DMS53 treated with DMSO at 0.1 percent for 48 hours (cell line): ENCODE data around the gene FGF19.

Experiments
- DNase-seq: peaks from one replicate; lab custom pipeline; 2025; ENCODE audit not compliant: unreplicated experiment; lab: John Stamatoyannopoulos, UW

Gene FGF19

GRCh38 chr11:69657456-69657910, 46.3 kb downstream of the FGF19 start:
- no peak for DNase-seq

GRCh38 chr11:69656536-69657455, 47.0 kb downstream of the FGF19 start:
- DNase-seq, result no peak

- no peak for DNase-seq
These were observed 48.1 kb downstream of the FGF19 start for GRCh38 chr11:69655479-69656428.

GRCh38 chr11:69654660-69655478, 49.0 kb downstream of the FGF19 start:
- peak; percentile 98 for DNase-seq

GRCh38 chr11:69654001-69654659, 49.7 kb downstream of the FGF19 start:
- DNase-seq, result peak; percentile 81

- DNase-seq, result no peak
These were observed 50.3 kb downstream of the FGF19 start for GRCh38 chr11:69653406-69653960.

- DNase-seq, result no peak
These were observed 50.8 kb downstream of the FGF19 start for GRCh38 chr11:69652999-69653398.

- DNase-seq, result no peak
These were observed 51.8 kb downstream of the FGF19 start for GRCh38 chr11:69651834-69652620.

- no peak for DNase-seq
These were observed 52.9 kb downstream of the FGF19 start for GRCh38 chr11:69650832-69651344.

- DNase-seq, result no peak
These were observed 53.6 kb downstream of the FGF19 start for GRCh38 chr11:69650081-69650831.

- DNase-seq, result no peak
These were observed 54.3 kb downstream of the FGF19 start for GRCh38 chr11:69649576-69649900.

GRCh38 chr11:69648679-69649575, 54.9 kb downstream of the FGF19 start:
- no peak for DNase-seq
